H1 (cell line): Measurements from ENCODE around the gene CD72. TPM values are rescaled to one million over a fixed set of nuclear protein-coding genes. Genes with fewer than 3 reads are reported as not detected.

Experiments used
- ATF3 ChIP-seq: IDR thresholded peaks from 2 replicates; pipeline ENCODE4 v1.6.1; 2011; ENCODE audit warnings: low read depth, mild to moderate bottlenecking, low read length; ENCODE audit not compliant: insufficient read depth
- CBX5 ChIP-seq: fragments of 300-800, 300-1000 bp; sonication (generic); IDR thresholded peaks from 2 replicates; pipeline ENCODE4 v1.7.1; 2016; ENCODE audit warnings: antibody characterized with exemption, low read length, low read depth
- CHD2 ChIP-seq: IDR thresholded peaks from 2 replicates; pipeline ENCODE4 v1.6.1; 2012; ENCODE audit warnings: low read length, improper control_type of control experiment
- CHD7 ChIP-seq: fragments of 300-600 bp; sonication (generic); IDR thresholded peaks from 2 replicates; pipeline ENCODE4 v1.7.1; 2012; ENCODE audit warnings: low read length, moderate library complexity, mild to moderate bottlenecking, inconsistent platforms; ENCODE audit not compliant: insufficient replicate concordance
- E2F6 ChIP-seq: IDR thresholded peaks from 2 replicates; pipeline ENCODE4 v1.6.1; 2012; ENCODE audit warnings: inconsistent platforms
- JUN ChIP-seq: IDR thresholded peaks from 2 replicates; pipeline ENCODE4 v1.6.1; 2011; ENCODE audit warnings: low read depth, mild to moderate bottlenecking, improper control_type of control experiment, low read length
- POLR2A ChIP-seq, 2 experiments: IDR thresholded peaks; 1 replicate in 1 of 2; 2 replicates in 1 of 2; pipeline ENCODE4 v1.6.1; 2011; ENCODE audit warnings: low read depth in 2 of 2, low read length in 2 of 2, mild to moderate bottlenecking in 2 of 2; ENCODE audit errors: control extremely low read depth in 1 of 2
- POU5F1 ChIP-seq: IDR thresholded peaks from 2 replicates; pipeline ENCODE4 v1.6.1; 2011; ENCODE audit warnings: low read depth, mild to moderate bottlenecking, low read length, moderate library complexity
- RNF2 ChIP-seq: fragments of 200-900, 300-1000 bp; sonication (generic); IDR thresholded peaks from 2 replicates; pipeline ENCODE4 v1.7.1; 2016; ENCODE audit warnings: borderline replicate concordance, low read depth, mild to moderate bottlenecking, antibody characterized with exemption, low read length; ENCODE audit not compliant: poor library complexity, severe bottlenecking; ENCODE audit errors: missing control alignments
- SAP30 ChIP-seq: fragments of 300-600 bp; sonication (generic); IDR thresholded peaks from 2 replicates; pipeline ENCODE4 v1.7.1; 2012; ENCODE audit warnings: low read length, moderate library complexity, mild to moderate bottlenecking, inconsistent platforms; ENCODE audit not compliant: insufficient read depth, insufficient replicate concordance
- polyA plus RNA-seq, 7 experiments: library from polyadenylated mRNA; depleted of rRNA in 3 of 7; stranded (reverse) in 5 of 7; unstranded in 2 of 7; fragments of >200 nt in 5 of 7; fragments of 200-250 nt in 2 of 7; gene quantifications; 1 replicate in 5 of 7; 2 replicates in 1 of 7; 4 replicates in 1 of 7; pipeline versions ENCODE4 v1.2.1 to v1.2.3, GENCODE V29; 2011 to 2013; ENCODE audit warnings: missing spikeins in 2 of 7, mixed read lengths in 2 of 7
- total RNA-seq: library from RNA; stranded (reverse); fragmentation: NEBNext Ultra II Directional; extraction: Animal tissue kit (Norgen Biotek cat#: 25700); gene quantifications from 2 replicates; pipeline ENCODE4 v1.2.1, GENCODE V29; 2021

The CD72 gene
- total and polyA plus RNA-seq, 2 of the 8 experiments (the other 6 are each of a cell fraction or from before 2014, with no cell fraction given), result 4.0 to 4.5 TPM

- TF ChIP-seq CHD7, result no peak
- no peak for TF ChIP-seq ATF3
- TF ChIP-seq E2F6, result no peak
- no peak for TF ChIP-seq CHD2
- no peak for TF ChIP-seq RNF2
- no peak for TF ChIP-seq POLR2A (IDR thresholded peaks at IDR 0.05; ENCODE audit: control extremely low read depth in 1 of 2, low read depth in 2 of 2, low read length in 2 of 2)
- no peak for TF ChIP-seq SAP30
- no peak for TF ChIP-seq CBX5
- no peak for TF ChIP-seq POU5F1
- TF ChIP-seq JUN, result no peak
These were observed 34.6 kb upstream of the CD72 start (continued) for GRCh38 chr9:35652829-35653209.
